Upper lobe of left lung (tissue), 6 donors: Measurements from ENCODE around the gene DDR1. TPM values are rescaled to one million over a fixed set of nuclear protein-coding genes. Genes with fewer than 3 reads are reported as not detected.

Experiments
- ATAC-seq, 2 donors: fragments of 200-7000 bp; cut with Tn5 transposase; one replicate each; pipeline ENCODE4 v1.9.1; 2022; ENCODE audit warnings: mild to moderate bottlenecking in 2 of 2, moderate library complexity in 2 of 2; ENCODE audit not compliant: low FRiP score in 2 of 2
- DNase-seq, 2 donors: peaks; one replicate each; pipeline ENCODE4 v3.0.0-alpha.2; 2019 to 2020
- H3K27ac ChIP-seq, 4 donors: fragments of 200-600 bp; sonication (generic); one replicate each; pipeline ENCODE4 v1.5.1; 2016 to 2019
- H3K27me3 ChIP-seq, 4 donors: fragments of 200-600 bp; sonication (generic); one replicate each; pipeline ENCODE4 v1.5.1; 2017 to 2019
- H3K36me3 ChIP-seq, 4 donors: fragments of 200-600 bp; sonication (generic); one replicate each; pipeline ENCODE4 v1.5.1; 2016 to 2019
- H3K4me1 ChIP-seq, 4 donors: fragments of 200-600 bp; sonication (generic); one replicate each; pipeline ENCODE4 v1.5.1; 2018 to 2019
- H3K4me3 ChIP-seq, 4 donors: fragments of 200-600 bp; sonication (generic); one replicate each; pipeline ENCODE4 v1.5.1; 2017 to 2019; ENCODE audit warnings: mild to moderate bottlenecking in 2 of 4, moderate library complexity in 1 of 4
- H3K9me3 ChIP-seq, 4 donors: fragments of 200-600 bp; sonication (generic); one replicate each; pipeline ENCODE4 v1.5.1; 2018 to 2019
- EP300 ChIP-seq, 4 donors: sonication (generic); formaldehyde crosslinking; IDR thresholded peaks; one replicate each; pipeline ENCODE4 v1.5.1; 2017; ENCODE audit warnings: antibody characterized with exemption in 4 of 4, control low read depth in 2 of 4
- POLR2A ChIP-seq, 4 donors: fragments of 450-650 bp; IDR thresholded peaks; one replicate each; pipeline ENCODE4 v1.5.1; 2016 to 2017; ENCODE audit warnings: antibody characterized with exemption in 4 of 4, mild to moderate bottlenecking in 2 of 4
- POLR2AphosphoS5 ChIP-seq, 2 donors: sonication (generic); formaldehyde crosslinking; IDR thresholded peaks; one replicate each; pipeline ENCODE4 v1.5.1; 2017; ENCODE audit warnings: antibody characterized with exemption in 2 of 2
- WGBS, 2 donors: methylation state at CpG; one replicate each; pipeline ENCODE4 v1.1.5; 2017 to 2018; 5-methylcytosine and 5-hydroxymethylcytosine counted together
- total RNA-seq, 6 donors: library from RNA; depleted of rRNA in 4 of 6; stranded (reverse); fragments of >200 nt in 4 of 6; gene quantifications; one replicate each; pipeline versions ENCODE4 v1.1.0 to v1.2.1, GENCODE V29; 2016 to 2021
- TF ChIP-seq, protein P1 (sequence below), 6 experiments: fragments of 450-650 bp in 4 of 6; fragments of 200-600 bp in 2 of 6; sonication (generic) in 2 of 6; IDR thresholded peaks; one replicate each; pipeline ENCODE4 v1.5.1; 2016 to 2019; ENCODE audit warnings: antibody characterized with exemption in 6 of 6
- donor health status: DM: no; HTN: no; CAD: no; lungs with moderate emphysema.
- donor health status: DM: no; HTN: yes; CAD: no; lungs with severe emphysema.

The DDR1 gene
- total RNA-seq, 6 donors from 2014 or later = 75.4 to 147 (median 111) TPM

GRCh38 chr6:30836957-30837356 is 47.4 kb upstream of the DDR1 start:
- WGBS, 2 donors = 49 to 51% methylated on average over 3 of the region's 3 CpGs
- no peak for ATAC-seq
- Histone ChIP-seq H3K4me3 (no peak overlapping the region), H3K27ac (peak overlapping the region in 1 of 4 donors; percentile 14), H3K4me1 (peaks cover 0 to 34% (median 7%) of the 10 kb centered on the region in 4 donors), H3K36me3 (no peaks in the 10 kb centered on the region), H3K9me3 (no peaks in the 10 kb centered on the region), H3K27me3 (no peaks in the 10 kb centered on the region)
- no peak for DNase-seq
- TF ChIP-seq POLR2A (IDR thresholded peaks at IDR 0.05) (no peak), POLR2AphosphoS5 (IDR thresholded peaks at IDR 0.05) (no peak), EP300 (IDR thresholded peaks at IDR 0.05) (no peak)
- TF ChIP-seq, protein P1, sequence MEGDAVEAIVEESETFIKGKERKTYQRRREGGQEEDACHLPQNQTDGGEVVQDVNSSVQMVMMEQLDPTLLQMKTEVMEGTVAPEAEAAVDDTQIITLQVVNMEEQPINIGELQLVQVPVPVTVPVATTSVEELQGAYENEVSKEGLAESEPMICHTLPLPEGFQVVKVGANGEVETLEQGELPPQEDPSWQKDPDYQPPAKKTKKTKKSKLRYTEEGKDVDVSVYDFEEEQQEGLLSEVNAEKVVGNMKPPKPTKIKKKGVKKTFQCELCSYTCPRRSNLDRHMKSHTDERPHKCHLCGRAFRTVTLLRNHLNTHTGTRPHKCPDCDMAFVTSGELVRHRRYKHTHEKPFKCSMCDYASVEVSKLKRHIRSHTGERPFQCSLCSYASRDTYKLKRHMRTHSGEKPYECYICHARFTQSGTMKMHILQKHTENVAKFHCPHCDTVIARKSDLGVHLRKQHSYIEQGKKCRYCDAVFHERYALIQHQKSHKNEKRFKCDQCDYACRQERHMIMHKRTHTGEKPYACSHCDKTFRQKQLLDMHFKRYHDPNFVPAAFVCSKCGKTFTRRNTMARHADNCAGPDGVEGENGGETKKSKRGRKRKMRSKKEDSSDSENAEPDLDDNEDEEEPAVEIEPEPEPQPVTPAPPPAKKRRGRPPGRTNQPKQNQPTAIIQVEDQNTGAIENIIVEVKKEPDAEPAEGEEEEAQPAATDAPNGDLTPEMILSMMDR (IDR thresholded peaks at IDR 0.05) = no peak

DNA sequence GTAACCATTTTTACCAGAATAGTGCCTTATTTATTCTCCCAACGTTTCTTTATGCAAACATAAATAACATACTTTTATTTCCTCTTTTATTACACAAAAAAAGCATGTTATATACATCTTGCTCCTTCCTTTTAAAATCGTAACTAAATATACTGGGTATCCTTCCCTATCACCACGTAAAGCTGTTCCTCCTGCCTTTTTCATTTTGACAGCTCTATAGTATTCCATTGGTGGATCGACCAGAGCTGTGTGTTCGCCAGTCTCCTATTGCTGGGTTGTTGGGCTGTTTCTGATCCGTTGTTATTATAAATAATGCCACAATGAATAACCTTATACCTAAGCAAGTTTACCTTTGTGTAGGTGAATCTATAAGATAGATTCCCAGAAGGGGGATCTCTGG is 46.9 kb upstream of the DDR1 start:
- Histone ChIP-seq H3K4me3 (no peak overlapping the region), H3K36me3 (no peaks in the 10 kb centered on the region), H3K27ac (no peak overlapping the region), H3K27me3 (no peaks in the 10 kb centered on the region), H3K4me1 (peaks cover 0 to 38% (median 8%) of the 10 kb centered on the region in 4 donors), H3K9me3 (no peaks in the 10 kb centered on the region)
- DNase-seq (no peak), ATAC-seq (no peak)
- no peak for TF ChIP-seq POLR2A (IDR thresholded peaks at IDR 0.05)
- TF ChIP-seq POLR2AphosphoS5 (IDR thresholded peaks at IDR 0.05) = no peak
- no peak for TF ChIP-seq EP300 (IDR thresholded peaks at IDR 0.05)
- TF ChIP-seq, protein P1 (IDR thresholded peaks at IDR 0.05) = no peak
- WGBS, 2 donors = 80 to 84% methylated on average over 6 of the region's 6 CpGs

GRCh38 chr6:30837870-30838269 is 46.4 kb upstream of the DDR1 start:
- DNase-seq = no peak
- 32 to 36% methylated on average over 1 of the region's 1 CpG for WGBS, 2 donors

DNA sequence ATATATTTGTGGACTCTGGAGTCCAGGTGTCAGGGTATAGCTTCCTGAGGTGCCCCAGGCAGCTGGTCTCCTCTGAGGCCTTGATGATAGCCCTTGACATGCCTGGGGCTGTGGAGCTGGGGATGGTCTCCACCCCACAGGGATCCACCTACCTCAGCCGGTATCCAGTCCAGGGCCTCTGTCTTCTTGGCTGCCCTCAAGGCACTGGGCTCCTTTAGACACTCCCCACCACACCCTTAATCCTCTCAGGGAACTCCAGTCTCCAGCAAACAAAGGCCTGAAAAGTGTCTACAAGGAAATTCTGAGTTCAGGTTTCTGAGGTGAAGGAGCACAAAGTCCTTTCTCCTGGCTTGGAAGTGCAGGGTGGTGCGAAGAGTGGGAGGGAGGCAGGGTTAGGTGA is 44.6 kb upstream of the DDR1 start:
- no peak for DNase-seq
- Histone ChIP-seq H3K27ac (no peak overlapping the region), H3K9me3 (no peaks in the 10 kb centered on the region), H3K36me3 (no peaks in the 10 kb centered on the region), H3K27me3 (no peaks in the 10 kb centered on the region), H3K4me3 (no peak overlapping the region), H3K4me1 (peaks cover 8 to 50% (median 20%) of the 10 kb centered on the region in 4 donors)
- WGBS, 2 donors = 64 to 95% methylated on average over 2 of the region's 2 CpGs
- no peak for ATAC-seq
- TF ChIP-seq, protein P1 (IDR thresholded peaks at IDR 0.05) = no peak
- no peak for TF ChIP-seq POLR2AphosphoS5 (IDR thresholded peaks at IDR 0.05)
- no peak for TF ChIP-seq POLR2A (IDR thresholded peaks at IDR 0.05)
- TF ChIP-seq EP300 (IDR thresholded peaks at IDR 0.05) = no peak

More at GRCh38 chr6:30837870-30838269, 46.4 kb upstream of the DDR1 start:
- no peak for ATAC-seq
- H3K27ac ChIP-seq = no peak overlapping the region
- H3K4me1 ChIP-seq = peaks cover 0 to 40% (median 10%) of the 10 kb centered on the region in 4 donors
- H3K36me3 ChIP-seq = no peaks in the 10 kb centered on the region
- TF ChIP-seq, protein P1 (IDR thresholded peaks at IDR 0.05) = no peak
- no peak for TF ChIP-seq EP300 (IDR thresholded peaks at IDR 0.05)
- TF ChIP-seq POLR2A (IDR thresholded peaks at IDR 0.05) = no peak
- no peak for TF ChIP-seq POLR2AphosphoS5 (IDR thresholded peaks at IDR 0.05)
- H3K4me3 ChIP-seq = no peak overlapping the region
- no peaks in the 10 kb centered on the region for H3K27me3 ChIP-seq
- H3K9me3 ChIP-seq = no peaks in the 10 kb centered on the region
